Astrocyte (in vitro differentiated cells and primary cell): ENCODE data around the gene PEMT. TPM values are rescaled to one million over a fixed set of nuclear protein-coding genes. Genes with fewer than 3 reads are reported as not detected.
"Not testable (repeated sequence)": the region's sequence is repeated elsewhere in the genome, so short reads cannot be mapped to it uniquely, and the experiment has no call there.

ENCODE experiments used
- DNase-seq: peaks from one replicate; pipeline ENCODE4 v3.0.0-alpha.2; 2010; ENCODE audit warnings: low read depth
- FAIRE-seq: peaks from 2 replicates; lab custom pipeline; 2011; peaks lifted over from hg19 to GRCh38; lab: Jason Lieb, UNC
- H2AFZ ChIP-seq: 2 replicates; pipeline ENCODE4 v1.6.0; 2012; ENCODE audit warnings: low read depth, low read length, inconsistent platforms
- H3K27ac ChIP-seq: 2 replicates; pipeline ENCODE4 v1.5.1; 2011; ENCODE audit warnings: low read depth, low read length, inconsistent platforms
- H3K27me3 ChIP-seq: 2 replicates; pipeline ENCODE4 v1.6.0; 2011; ENCODE audit warnings: low read length, inconsistent platforms; ENCODE audit not compliant: insufficient read depth
- H3K36me3 ChIP-seq: 2 replicates; pipeline ENCODE4 v1.5.1; 2011; ENCODE audit warnings: low read length, inconsistent platforms; ENCODE audit not compliant: insufficient read depth
- H3K4me1 ChIP-seq: 2 replicates; pipeline ENCODE4 v1.5.1; 2011; ENCODE audit warnings: low read length, inconsistent platforms; ENCODE audit not compliant: insufficient read depth
- H3K4me2 ChIP-seq: 2 replicates; pipeline ENCODE4 v1.6.0; 2012; ENCODE audit warnings: low read length, inconsistent platforms
- H3K4me3 ChIP-seq: 2 replicates; pipeline ENCODE4 v1.5.1; 2011; ENCODE audit warnings: low read depth, mild to moderate bottlenecking, low read length, inconsistent platforms; ENCODE audit not compliant: insufficient read depth
- H3K79me2 ChIP-seq: 2 replicates; pipeline ENCODE4 v1.6.0; 2012; ENCODE audit warnings: mild to moderate bottlenecking, low read length, inconsistent platforms; ENCODE audit not compliant: insufficient read depth
- H3K9ac ChIP-seq: 2 replicates; pipeline ENCODE4 v1.6.0; 2012; ENCODE audit warnings: mild to moderate bottlenecking, low read length, inconsistent platforms
- H3K9me3 ChIP-seq: 2 replicates; pipeline ENCODE4 v1.5.1; 2012; ENCODE audit warnings: low read depth, mild to moderate bottlenecking, low read length, inconsistent platforms; ENCODE audit not compliant: insufficient read depth
- H4K20me1 ChIP-seq: 2 replicates; pipeline ENCODE4 v1.6.0; 2012; ENCODE audit warnings: low read length, inconsistent platforms; ENCODE audit not compliant: insufficient read depth
- H3K27ac Mint-ChIP-seq: one replicate; pipeline ENCODE4 v1.8.0; 2021; ENCODE audit warnings: mild to moderate bottlenecking, mixed read lengths; ENCODE audit not compliant: unreplicated experiment
- H3K27me3 Mint-ChIP-seq: one replicate; pipeline ENCODE4 v1.8.0; 2021; ENCODE audit warnings: low read depth, mixed read lengths; ENCODE audit not compliant: unreplicated experiment
- H3K36me3 Mint-ChIP-seq: one replicate; pipeline ENCODE4 v1.8.0; 2021; ENCODE audit warnings: low read depth, mixed read lengths; ENCODE audit not compliant: unreplicated experiment
- H3K4me1 Mint-ChIP-seq: one replicate; pipeline ENCODE4 v1.8.0; 2021; ENCODE audit warnings: low read depth, mixed read lengths; ENCODE audit not compliant: unreplicated experiment
- H3K4me3 Mint-ChIP-seq: one replicate; pipeline ENCODE4 v1.8.0; 2021; ENCODE audit warnings: mild to moderate bottlenecking, moderate library complexity, mixed read lengths; ENCODE audit not compliant: unreplicated experiment
- H3K9me3 Mint-ChIP-seq: one replicate; pipeline ENCODE4 v1.8.0; 2021; ENCODE audit warnings: mild to moderate bottlenecking, mixed read lengths; ENCODE audit not compliant: unreplicated experiment
- CTCF ChIP-seq: IDR thresholded peaks from 2 replicates; pipeline ENCODE4 v1.5.1; 2011; ENCODE audit warnings: low read depth, mild to moderate bottlenecking, inconsistent platforms, low read length, moderate library complexity; ENCODE audit not compliant: insufficient read depth
- EZH2 ChIP-seq: IDR thresholded peaks from 2 replicates; pipeline ENCODE4 v1.6.1; 2012; ENCODE audit warnings: mild to moderate bottlenecking, low read length, inconsistent platforms; ENCODE audit not compliant: insufficient read depth
- total RNA-seq: library from RNA; stranded (reverse); gene quantifications from 2 replicates; pipeline ENCODE4 v1.2.1, GENCODE V29; 2021

The PEMT gene
- total RNA-seq, 1 donor from 2014 or later: 19.5 TPM

DNA sequence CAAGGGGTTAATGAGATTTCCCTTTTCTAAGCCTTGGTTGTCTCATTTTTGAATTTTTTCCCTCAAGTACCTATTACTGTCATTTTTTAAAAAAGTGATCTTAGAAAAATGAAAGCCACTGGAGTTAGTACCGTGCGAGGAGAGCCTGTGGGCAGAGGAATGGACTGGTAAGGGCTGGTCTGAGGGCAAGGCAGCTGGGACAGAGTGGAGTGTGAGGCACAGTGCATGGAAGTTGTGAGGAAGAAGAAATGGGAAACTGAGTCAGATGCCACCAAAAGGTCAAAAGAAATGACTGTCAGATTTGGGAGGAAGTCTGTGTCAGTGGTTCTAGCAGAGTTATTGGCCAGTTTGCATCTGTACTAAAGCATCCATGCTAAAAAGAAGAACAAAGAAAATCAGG, 103.5 kb downstream of the PEMT start:
- Histone ChIP-seq H3K4me3 (no peak overlapping the region), H2AFZ (no peak overlapping the region), H3K27ac (no peak overlapping the region), H3K27me3 (no peaks in the 10 kb centered on the region), H3K4me1 (peaks cover 3% of the 10 kb centered on the region), H3K36me3 (peaks cover 4% of the 10 kb centered on the region), H3K79me2 (peaks cover 33% of the 10 kb centered on the region), H4K20me1 (peaks cover 58% of the 10 kb centered on the region), H3K9me3 (no peaks in the 10 kb centered on the region), H3K4me2 (no peak overlapping the region), H3K9ac (no peak overlapping the region)
- Mint-ChIP-seq H3K27ac (no peak overlapping the region), H3K4me1 (peaks cover 6% of the 10 kb centered on the region), H3K9me3 (no peaks in the 10 kb centered on the region), H3K36me3 (peaks cover 14% of the 10 kb centered on the region), H3K4me3 (no peak overlapping the region), H3K27me3 (no peaks in the 10 kb centered on the region)
- FAIRE-seq (no peak), DNase-seq (no peak)
- no peak for TF ChIP-seq CTCF
- TF ChIP-seq EZH2: no peak

DNA sequence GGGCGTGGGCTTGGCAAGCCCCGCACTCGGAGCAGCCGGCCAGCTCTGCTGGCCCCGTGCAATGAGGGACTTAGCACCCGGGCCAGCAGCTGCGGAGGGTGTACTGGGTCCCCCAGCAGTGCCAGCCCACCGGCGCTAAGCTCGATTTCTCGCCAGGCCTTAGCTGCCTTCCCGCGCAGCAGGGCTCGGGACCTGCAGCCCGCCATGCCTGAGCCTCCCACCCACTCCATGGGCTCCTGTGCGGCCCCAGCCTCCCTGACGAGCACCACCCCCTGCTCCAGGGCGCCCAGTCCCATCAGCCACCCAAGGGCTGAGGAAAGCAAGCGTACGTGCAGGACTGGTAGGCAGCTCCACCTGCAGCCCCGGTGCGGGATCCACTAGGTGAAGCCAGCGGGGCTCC, 105.1 kb downstream of the PEMT start:
- not testable (repeated sequence) for H2AFZ ChIP-seq, H3K9me3 ChIP-seq, H3K4me3 ChIP-seq, FAIRE-seq, H3K36me3 ChIP-seq, H3K9ac ChIP-seq, H3K4me1 Mint-ChIP-seq, DNase-seq, H3K27ac Mint-ChIP-seq, H3K4me1 ChIP-seq, H3K9me3 Mint-ChIP-seq, H3K27me3 Mint-ChIP-seq, H3K27me3 ChIP-seq, H3K4me2 ChIP-seq, H3K27ac ChIP-seq, H3K4me3 Mint-ChIP-seq
- H3K36me3 Mint-ChIP-seq: peaks cover 11% of the 10 kb centered on the region
- peaks cover 49% of the 10 kb centered on the region for H3K79me2 ChIP-seq
- H4K20me1 ChIP-seq: peaks cover 60% of the 10 kb centered on the region

GRCh38 chr17:17485420-17485819, 106.1 kb downstream of the PEMT start:
- Histone ChIP-seq H4K20me1 (peaks cover 60% of the 10 kb centered on the region), H3K4me2 (no peak overlapping the region), H3K36me3 (peaks cover 1% of the 10 kb centered on the region), H3K4me1 (peaks cover 3% of the 10 kb centered on the region), H3K27me3 (no peaks in the 10 kb centered on the region), H3K27ac (no peak overlapping the region), H3K79me2 (peaks cover 59% of the 10 kb centered on the region), H3K9me3 (no peaks in the 10 kb centered on the region), H3K4me3 (no peak overlapping the region), H2AFZ (no peak overlapping the region), H3K9ac (no peak overlapping the region)
- no peak for TF ChIP-seq EZH2
- no peak for TF ChIP-seq CTCF
- peaks cover 6% of the 10 kb centered on the region for H3K4me1 Mint-ChIP-seq
- FAIRE-seq: no peak
- no peak overlapping the region for H3K27ac Mint-ChIP-seq
- no peaks in the 10 kb centered on the region for H3K27me3 Mint-ChIP-seq
- H3K36me3 Mint-ChIP-seq: peaks cover 13% of the 10 kb centered on the region
- no peak for DNase-seq
- no peaks in the 10 kb centered on the region for H3K9me3 Mint-ChIP-seq
- no peak overlapping the region for H3K4me3 Mint-ChIP-seq
